Liver (tissue), 9 donors: Measurements from ENCODE around the gene TM7SF2. TPM values are rescaled to one million over a fixed set of nuclear protein-coding genes. Genes with fewer than 3 reads are reported as not detected.
A peak's percentile ranks its signal among the peaks of the same experiment; 100 is the strongest.

ENCODE experiments used
- DNase-seq: peaks from one replicate; pipeline ENCODE4 v3.0.0-alpha.2; 2017; ENCODE audit warnings: low spot score
- H3K27ac ChIP-seq, 2 donors: one replicate each; pipeline ENCODE4 v1.7.0; 2013; ENCODE audit warnings: inconsistent platforms in 2 of 2, low read length in 2 of 2, control low read depth in 1 of 2, low read depth in 1 of 2, mild to moderate bottlenecking in 1 of 2
- H3K27me3 ChIP-seq, 4 donors: one replicate each; pipeline versions ENCODE4 v1.6.1 to v1.7.0; 2013; ENCODE audit warnings: low read length in 3 of 4, inconsistent platforms in 1 of 4, mild to moderate bottlenecking in 1 of 4, moderate library complexity in 1 of 4; ENCODE audit not compliant: control insufficient read depth in 4 of 4, insufficient read depth in 4 of 4
- H3K36me3 ChIP-seq, 4 donors: one replicate each; pipeline versions ENCODE4 v1.6.1 to v1.7.0; 2013; ENCODE audit warnings: low read length in 3 of 4, mild to moderate bottlenecking in 3 of 4, low read depth in 1 of 4, moderate library complexity in 1 of 4; ENCODE audit not compliant: control insufficient read depth in 4 of 4, insufficient read depth in 3 of 4
- H3K4me1 ChIP-seq, 4 donors: one replicate each; pipeline versions ENCODE4 v1.6.1 to v1.7.0; 2013; ENCODE audit warnings: low read length in 3 of 4, mild to moderate bottlenecking in 3 of 4, moderate library complexity in 1 of 4; ENCODE audit not compliant: control insufficient read depth in 4 of 4, insufficient read depth in 4 of 4
- H3K4me3 ChIP-seq, 3 donors: one replicate each; pipeline versions ENCODE4 v1.6.1 to v1.7.0; 2013; ENCODE audit warnings: low read length in 3 of 3, control low read depth in 1 of 3, low read depth in 1 of 3, mild to moderate bottlenecking in 1 of 3
- H3K9ac ChIP-seq, 2 donors: one replicate each; pipeline ENCODE4 v1.7.0; 2013; ENCODE audit warnings: low read length in 2 of 2, mild to moderate bottlenecking in 2 of 2, moderate library complexity in 2 of 2, control low read depth in 1 of 2, low read depth in 1 of 2
- H3K9me3 ChIP-seq, 4 donors: one replicate each; pipeline versions ENCODE4 v1.6.1 to v1.7.0; 2013; ENCODE audit warnings: low read length in 3 of 4; ENCODE audit not compliant: control insufficient read depth in 4 of 4
- ATF3 ChIP-seq: IDR thresholded peaks from 2 replicates; pipeline ENCODE4 v1.6.1; 2016; ENCODE audit warnings: antibody characterized with exemption
- EGR1 ChIP-seq, 2 donors: IDR thresholded peaks; 2 replicates each; pipeline ENCODE4 v1.6.1; 2016 to 2018; ENCODE audit warnings: antibody characterized with exemption in 2 of 2, low read depth in 2 of 2
- FOXA1 ChIP-seq: IDR thresholded peaks from 2 replicates; pipeline ENCODE4 v1.6.1; 2016; ENCODE audit warnings: antibody characterized with exemption
- FOXA2 ChIP-seq: IDR thresholded peaks from 2 replicates; pipeline ENCODE4 v1.6.1; 2016; ENCODE audit warnings: antibody characterized with exemption
- GABPA ChIP-seq, 2 donors: IDR thresholded peaks in 1 of 2; conservative IDR thresholded peaks in 1 of 2; 2 replicates each; pipeline ENCODE4 v1.6.1; 2016; ENCODE audit warnings: antibody characterized with exemption in 2 of 2, mild to moderate bottlenecking in 1 of 2, moderate library complexity in 1 of 2
- HNF4A ChIP-seq, 2 donors: conservative IDR thresholded peaks; 2 replicates each; pipeline ENCODE4 v1.6.1; 2016; ENCODE audit warnings: antibody characterized with exemption in 2 of 2, mild to moderate bottlenecking in 2 of 2
- HNF4G ChIP-seq: IDR thresholded peaks from 2 replicates; pipeline ENCODE4 v1.6.1; 2016; ENCODE audit warnings: antibody characterized with exemption
- JUND ChIP-seq, 2 donors: IDR thresholded peaks; 2 replicates each; pipeline ENCODE4 v1.6.1; 2016; ENCODE audit warnings: antibody characterized with exemption in 2 of 2
- RAD21 ChIP-seq, 2 donors: IDR thresholded peaks; 2 replicates each; pipeline ENCODE4 v1.6.1; 2016; ENCODE audit warnings: antibody characterized with exemption in 2 of 2, mild to moderate bottlenecking in 2 of 2
- RXRA ChIP-seq, 2 donors: IDR thresholded peaks; 2 replicates each; pipeline ENCODE4 v1.6.1; 2017 to 2018; ENCODE audit warnings: antibody characterized with exemption in 2 of 2, mild to moderate bottlenecking in 1 of 2
- SP1 ChIP-seq: IDR thresholded peaks from 2 replicates; pipeline ENCODE4 v1.6.1; 2018; ENCODE audit warnings: antibody characterized with exemption, mild to moderate bottlenecking
- TAF1 ChIP-seq: conservative IDR thresholded peaks from 2 replicates; pipeline ENCODE4 v1.6.1; 2016; ENCODE audit warnings: antibody characterized with exemption, mild to moderate bottlenecking
- YY1 ChIP-seq: IDR thresholded peaks from 2 replicates; pipeline ENCODE4 v1.6.1; 2016; ENCODE audit warnings: antibody characterized with exemption, mild to moderate bottlenecking
- WGBS: extraction: QIAGEN DNeasy Blood & Tissue Kit; methylation state at CpG from one replicate; pipeline ENCODE4 v1.1.7; 2013; 5-methylcytosine and 5-hydroxymethylcytosine counted together
- polyA plus RNA-seq, 2 donors: library from polyadenylated mRNA; stranded (reverse) in 1 of 2; unstranded in 1 of 2; fragments of 200-250 nt in 1 of 2; fragments of >200 nt in 1 of 2; fragmentation: Nextera tagmentation in 1 of 2; extraction: Ambion mirVana in 1 of 2; gene quantifications; one replicate each; pipeline versions ENCODE4 v1.2.1 to v1.2.3, GENCODE V29; 2013 to 2015
- total RNA-seq, 2 donors: library from RNA; depleted of rRNA; stranded (reverse); fragments of >200 nt; gene quantifications; one replicate each; pipeline ENCODE4 v1.2.3, GENCODE V29; 2014
- TF ChIP-seq, protein P1 (sequence below): fragments of 150-350 bp; IDR thresholded peaks from 2 replicates; pipeline ENCODE4 v1.5.1; 2017; ENCODE audit warnings: improper control_type of control experiment, low read depth, low read length; ENCODE audit not compliant: missing input control
- TF ChIP-seq, protein P2 (sequence below): IDR thresholded peaks from 2 replicates; pipeline ENCODE4 v1.6.1; 2016; ENCODE audit warnings: antibody characterized with exemption
- TF ChIP-seq, protein P3 (sequence below): IDR thresholded peaks from 2 replicates; pipeline ENCODE4 v1.6.1; 2016; ENCODE audit warnings: antibody characterized with exemption
- donor health status: healthy.
- donor health status: healthy.
- donor health status: healthy.
- donor health status: healthy.
- donor health status: healthy.

TM7SF2 gene
- total and polyA plus RNA-seq, 4 donors = 39.0 to 337 (median 89.1) TPM

DNA sequence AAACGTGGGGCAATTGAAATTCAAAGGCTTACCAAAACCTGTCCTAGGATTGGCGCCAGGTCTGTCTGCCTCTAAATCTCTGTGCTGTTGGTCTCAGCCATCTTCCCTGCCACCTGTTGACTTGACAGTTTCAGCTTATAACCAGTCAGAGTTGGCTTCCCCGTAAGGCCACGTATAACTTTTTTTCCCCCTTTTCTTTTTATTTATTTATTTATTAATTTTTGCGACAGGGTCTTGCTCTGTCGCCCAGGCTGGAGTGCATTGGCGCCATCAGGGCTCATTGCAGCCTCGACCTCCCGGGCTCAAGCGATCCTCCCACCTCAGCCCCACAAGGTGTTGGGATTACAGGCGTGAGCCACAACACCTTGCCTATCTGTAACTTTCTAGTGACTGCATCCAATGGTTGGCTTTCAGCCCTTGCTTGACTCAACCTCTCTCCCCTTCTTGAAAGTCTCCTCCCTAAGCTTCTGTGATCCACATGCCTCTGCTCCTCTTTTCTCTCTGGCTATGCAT, 24.0 kb downstream of the TM7SF2 start:
- H3K27me3 ChIP-seq = no peaks in the 10 kb centered on the region
- 66% methylated on average over 11 of the region's 11 CpGs for WGBS
- H3K36me3 ChIP-seq = peaks cover 18 to 24% (median 20%) of the 10 kb centered on the region in 4 donors
- H3K4me1 ChIP-seq = peaks cover 0 to 46% (median 30%) of the 10 kb centered on the region in 4 donors
- H3K4me3 ChIP-seq = peak overlapping the region; percentile 67 to 80 (median 71)
- peak overlapping the region; percentile 96 to 100 for H3K9ac ChIP-seq
- no peaks in the 10 kb centered on the region for H3K9me3 ChIP-seq
- H3K27ac ChIP-seq = peak overlapping the region; percentile 99 to 100
- TF ChIP-seq SP1 (no peak), FOXA1 (no peak), RXRA (IDR thresholded peaks at IDR 0.05) (no peak), HNF4A (conservative IDR thresholded peaks at IDR 0.05) (no peak), HNF4G (no peak)
- TF ChIP-seq, protein P1, sequence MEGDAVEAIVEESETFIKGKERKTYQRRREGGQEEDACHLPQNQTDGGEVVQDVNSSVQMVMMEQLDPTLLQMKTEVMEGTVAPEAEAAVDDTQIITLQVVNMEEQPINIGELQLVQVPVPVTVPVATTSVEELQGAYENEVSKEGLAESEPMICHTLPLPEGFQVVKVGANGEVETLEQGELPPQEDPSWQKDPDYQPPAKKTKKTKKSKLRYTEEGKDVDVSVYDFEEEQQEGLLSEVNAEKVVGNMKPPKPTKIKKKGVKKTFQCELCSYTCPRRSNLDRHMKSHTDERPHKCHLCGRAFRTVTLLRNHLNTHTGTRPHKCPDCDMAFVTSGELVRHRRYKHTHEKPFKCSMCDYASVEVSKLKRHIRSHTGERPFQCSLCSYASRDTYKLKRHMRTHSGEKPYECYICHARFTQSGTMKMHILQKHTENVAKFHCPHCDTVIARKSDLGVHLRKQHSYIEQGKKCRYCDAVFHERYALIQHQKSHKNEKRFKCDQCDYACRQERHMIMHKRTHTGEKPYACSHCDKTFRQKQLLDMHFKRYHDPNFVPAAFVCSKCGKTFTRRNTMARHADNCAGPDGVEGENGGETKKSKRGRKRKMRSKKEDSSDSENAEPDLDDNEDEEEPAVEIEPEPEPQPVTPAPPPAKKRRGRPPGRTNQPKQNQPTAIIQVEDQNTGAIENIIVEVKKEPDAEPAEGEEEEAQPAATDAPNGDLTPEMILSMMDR = no peak
- DNase-seq = no peak

- WGBS = 87% methylated on average over 15 of the region's 15 CpGs
- no peak overlapping the region for H3K4me3 ChIP-seq
- no peak overlapping the region for H3K27ac ChIP-seq
- no peaks in the 10 kb centered on the region for H3K27me3 ChIP-seq
- H3K9ac ChIP-seq = no peak overlapping the region
- H3K4me1 ChIP-seq = peaks cover 0 to 37% (median 27%) of the 10 kb centered on the region in 4 donors
- TF ChIP-seq FOXA2 (no peak), RXRA (IDR thresholded peaks at IDR 0.05) (no peak), FOXA1 (no peak), EGR1 (IDR thresholded peaks at IDR 0.05; ENCODE audit: low read depth in 2 of 2) (no peak), ATF3 (no peak), HNF4G (no peak)
- TF ChIP-seq, protein P1 = no peak
- no peak for DNase-seq
- H3K36me3 ChIP-seq = peaks cover 9 to 14% (median 11%) of the 10 kb centered on the region in 4 donors
- no peaks in the 10 kb centered on the region for H3K9me3 ChIP-seq
Measured at GRCh38 chr11:65136515-65137096, 24.9 kb downstream of the TM7SF2 start.

DNA sequence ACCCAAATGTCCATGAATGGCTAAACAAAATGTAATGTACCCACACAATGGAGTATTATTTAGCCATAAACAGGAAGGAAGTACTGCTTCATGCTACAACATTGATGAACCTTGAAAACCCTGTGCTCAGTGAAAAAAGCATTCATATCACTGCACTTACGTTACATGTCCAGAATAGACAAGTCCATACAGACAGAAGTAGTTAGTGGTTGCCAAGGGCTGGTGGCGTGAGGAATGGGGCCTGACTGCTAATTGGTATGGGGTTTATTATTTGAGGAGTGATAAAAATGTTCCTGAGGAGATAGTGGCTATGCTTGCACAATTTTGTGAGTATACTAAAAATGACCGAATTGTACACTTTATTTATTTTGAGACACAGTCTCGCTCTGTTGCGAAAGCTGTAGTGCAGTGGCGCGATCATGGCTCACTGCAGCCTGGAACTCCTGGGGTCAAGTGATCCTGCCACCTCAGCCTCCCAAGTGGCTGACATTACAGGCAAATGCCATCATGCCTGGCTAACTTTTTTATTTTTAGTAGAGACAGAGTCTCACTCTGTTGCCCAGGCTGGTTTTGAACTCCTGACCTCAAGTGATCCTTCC, 30.3 kb downstream of the TM7SF2 start:
- peaks cover 2 to 38% (median 20%) of the 10 kb centered on the region in 4 donors for H3K4me1 ChIP-seq
- H3K36me3 ChIP-seq = no peaks in the 10 kb centered on the region
- TF ChIP-seq, protein P2, sequence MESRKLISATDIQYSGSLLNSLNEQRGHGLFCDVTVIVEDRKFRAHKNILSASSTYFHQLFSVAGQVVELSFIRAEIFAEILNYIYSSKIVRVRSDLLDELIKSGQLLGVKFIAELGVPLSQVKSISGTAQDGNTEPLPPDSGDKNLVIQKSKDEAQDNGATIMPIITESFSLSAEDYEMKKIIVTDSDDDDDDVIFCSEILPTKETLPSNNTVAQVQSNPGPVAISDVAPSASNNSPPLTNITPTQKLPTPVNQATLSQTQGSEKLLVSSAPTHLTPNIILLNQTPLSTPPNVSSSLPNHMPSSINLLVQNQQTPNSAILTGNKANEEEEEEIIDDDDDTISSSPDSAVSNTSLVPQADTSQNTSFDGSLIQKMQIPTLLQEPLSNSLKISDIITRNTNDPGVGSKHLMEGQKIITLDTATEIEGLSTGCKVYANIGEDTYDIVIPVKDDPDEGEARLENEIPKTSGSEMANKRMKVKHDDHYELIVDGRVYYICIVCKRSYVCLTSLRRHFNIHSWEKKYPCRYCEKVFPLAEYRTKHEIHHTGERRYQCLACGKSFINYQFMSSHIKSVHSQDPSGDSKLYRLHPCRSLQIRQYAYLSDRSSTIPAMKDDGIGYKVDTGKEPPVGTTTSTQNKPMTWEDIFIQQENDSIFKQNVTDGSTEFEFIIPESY = peak; percentile 83
- peak; percentile 48 for TF ChIP-seq SP1
- TF ChIP-seq HNF4A (conservative IDR thresholded peaks at IDR 0.05) = peak; percentile 59 to 71
- peak; percentile 72 to 83 for TF ChIP-seq RXRA (IDR thresholded peaks at IDR 0.05)
- peak; percentile 69 for TF ChIP-seq YY1
- TF ChIP-seq, protein P3, sequence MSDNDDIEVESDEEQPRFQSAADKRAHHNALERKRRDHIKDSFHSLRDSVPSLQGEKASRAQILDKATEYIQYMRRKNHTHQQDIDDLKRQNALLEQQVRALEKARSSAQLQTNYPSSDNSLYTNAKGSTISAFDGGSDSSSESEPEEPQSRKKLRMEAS = peak; percentile 23
- peak; percentile 31 to 66 for TF ChIP-seq JUND (IDR thresholded peaks at IDR 0.05)
- peak; percentile 58 for TF ChIP-seq FOXA2
- TF ChIP-seq TAF1 = no peak
- TF ChIP-seq, protein P1 = no peak
- TF ChIP-seq RAD21 (IDR thresholded peaks at IDR 0.05) = peak in 1 of 2 donors; percentile 29
- TF ChIP-seq EGR1 (IDR thresholded peaks at IDR 0.05; ENCODE audit: low read depth in 2 of 2) = no peak
- no peak for TF ChIP-seq HNF4G
- TF ChIP-seq GABPA (IDR thresholded peaks at IDR 0.05 in 1 of 2, conservative IDR thresholded peaks at IDR 0.05 in 1 of 2) = peak in 1 of 2 donors; percentile 51
- 27% methylated on average over 7 of the region's 7 CpGs for WGBS
- DNase-seq = no peak
- no peaks in the 10 kb centered on the region for H3K9me3 ChIP-seq
- no peak overlapping the region for H3K4me3 ChIP-seq
- H3K9ac ChIP-seq = no peak overlapping the region
- H3K27ac ChIP-seq = peak overlapping the region; percentile 66 to 80
- H3K27me3 ChIP-seq = no peaks in the 10 kb centered on the region
